K562 (cell line): ENCODE data around the gene ACSS1.

Experiments
- ATF1 ChIP-seq, 2 experiments: fragments of 450-650 bp in 1 of 2; IDR thresholded peaks; 2 replicates each; pipeline ENCODE4 v1.6.1; 2016; ENCODE audit warnings: missing compliant biosample characterization in 1 of 2, missing genetic modification characterization in 1 of 2
- POLR2AphosphoS5 ChIP-seq: IDR thresholded peaks from 2 replicates; pipeline ENCODE4 v1.6.1; 2011; ENCODE audit warnings: mild to moderate bottlenecking, low read depth, low read length, moderate library complexity; ENCODE audit not compliant: control insufficient read depth, insufficient read depth
- RAD21 ChIP-seq, 2 experiments: fragments of 250-450 bp in 1 of 2; fragments of 450-650 bp in 1 of 2; sonication (Bioruptor Pico) in 1 of 2; formaldehyde crosslinking in 1 of 2; IDR thresholded peaks in 1 of 2; conservative IDR thresholded peaks in 1 of 2; 2 replicates each; pipeline versions ENCODE4 v1.4.0 to v1.8.0; 2020 to 2022; ENCODE audit warnings: mild to moderate bottlenecking in 2 of 2, moderate library complexity in 1 of 2
- ZNF274 ChIP-seq: IDR thresholded peaks from 2 replicates; pipeline ENCODE4 v1.6.1; 2011; ENCODE audit warnings: low read depth, mild to moderate bottlenecking, low read length, moderate library complexity, borderline replicate concordance
- ZNF316 ChIP-seq: fragments of 450-650 bp; IDR thresholded peaks from 2 replicates; pipeline ENCODE4 v1.6.1; 2016
- ZNF668 ChIP-seq: fragments of 250-450 bp; sonication (Bioruptor Pico); IDR thresholded peaks from 2 replicates; pipeline ENCODE4 v1.8.0; 2022; ENCODE audit warnings: mild to moderate bottlenecking, inconsistent platforms
- ZZZ3 ChIP-seq: fragments of 450-650 bp; IDR thresholded peaks from 2 replicates; pipeline ENCODE4 v1.6.1; 2016; ENCODE audit warnings: antibody characterized with exemption, mild to moderate bottlenecking, moderate library complexity
- TF ChIP-seq, protein P1 (sequence below): sonication (generic); formaldehyde crosslinking; IDR thresholded peaks from 2 replicates; pipeline ENCODE4 v1.8.0; 2022; ENCODE audit warnings: mild to moderate bottlenecking, missing genetic modification reagents
- TF ChIP-seq, protein P2 (sequence below): sonication (generic); formaldehyde crosslinking; IDR thresholded peaks from 2 replicates; pipeline ENCODE4 v1.8.0; 2022; ENCODE audit warnings: missing genetic modification reagents, mild to moderate bottlenecking, borderline replicate concordance
- TF ChIP-seq, protein P3 (sequence below), 2 experiments: fragments of 250-450 bp in 1 of 2; fragments of 450-650 bp in 1 of 2; sonication (Bioruptor Pico) in 1 of 2; IDR thresholded peaks; 2 replicates each; pipeline versions ENCODE4 v1.6.1 to v1.8.0; 2016 to 2021; ENCODE audit warnings: mild to moderate bottlenecking in 2 of 2, moderate library complexity in 2 of 2, missing compliant biosample characterization in 1 of 2, missing genetic modification characterization in 1 of 2

DNA sequence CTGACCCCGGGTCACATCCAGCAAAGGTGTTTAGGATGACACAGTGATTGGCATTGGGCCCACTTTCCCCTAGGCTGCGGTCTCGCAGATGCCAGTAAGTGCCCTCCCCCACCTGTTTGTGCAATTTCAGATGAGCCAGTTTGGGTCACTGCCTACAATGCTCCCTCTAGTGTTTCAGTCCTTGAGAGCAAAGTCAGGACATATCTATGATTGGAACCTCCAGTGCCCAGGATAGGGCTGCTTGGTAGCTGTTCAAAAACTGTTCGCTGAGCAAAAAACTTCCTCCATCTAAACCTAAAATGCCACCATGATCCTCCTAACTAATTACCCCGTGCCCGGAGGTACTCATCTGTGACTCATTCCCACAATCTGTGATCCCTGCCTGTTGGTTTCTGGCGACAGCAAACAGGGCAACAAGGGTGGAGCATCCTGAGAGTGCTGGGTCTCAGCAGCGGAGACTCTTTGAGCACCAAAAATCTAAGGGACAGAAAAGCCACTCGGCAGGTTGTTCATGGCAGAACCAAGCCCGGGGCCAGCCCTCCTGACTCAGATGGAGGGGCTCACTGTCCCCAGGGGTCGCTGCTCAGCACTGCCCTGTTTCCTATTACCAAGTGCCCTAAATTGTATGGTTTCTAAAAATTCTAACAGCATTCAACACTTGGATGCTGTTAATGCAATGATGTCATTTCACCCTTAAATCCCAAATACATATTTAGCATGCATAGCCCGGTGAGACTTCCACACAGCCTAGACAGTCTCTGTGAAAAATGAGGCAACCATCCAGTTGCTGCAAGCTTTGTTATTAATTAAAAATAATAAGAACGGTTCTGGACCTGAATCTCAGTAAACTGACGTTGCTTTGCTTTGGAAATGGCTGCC lies 19.0 kb upstream of the ACSS1 start:
- TF ChIP-seq ATF1 (CRISPR knock-in tag; IDR thresholded peaks at IDR 0.05) (no peak), ATF1 (tag; IDR thresholded peaks at IDR 0.05) (no peak), ZZZ3 (no peak), ZNF316 (no peak), ZNF274 (no peak), ZNF668 (CRISPR knock-in tag) (no peak), RAD21 (CRISPR knock-in tag; conservative IDR thresholded peaks at IDR 0.05 in 1 of 2, IDR thresholded peaks at IDR 0.05 in 1 of 2) (no peak), POLR2AphosphoS5 (no peak)
- TF ChIP-seq, protein P1, sequence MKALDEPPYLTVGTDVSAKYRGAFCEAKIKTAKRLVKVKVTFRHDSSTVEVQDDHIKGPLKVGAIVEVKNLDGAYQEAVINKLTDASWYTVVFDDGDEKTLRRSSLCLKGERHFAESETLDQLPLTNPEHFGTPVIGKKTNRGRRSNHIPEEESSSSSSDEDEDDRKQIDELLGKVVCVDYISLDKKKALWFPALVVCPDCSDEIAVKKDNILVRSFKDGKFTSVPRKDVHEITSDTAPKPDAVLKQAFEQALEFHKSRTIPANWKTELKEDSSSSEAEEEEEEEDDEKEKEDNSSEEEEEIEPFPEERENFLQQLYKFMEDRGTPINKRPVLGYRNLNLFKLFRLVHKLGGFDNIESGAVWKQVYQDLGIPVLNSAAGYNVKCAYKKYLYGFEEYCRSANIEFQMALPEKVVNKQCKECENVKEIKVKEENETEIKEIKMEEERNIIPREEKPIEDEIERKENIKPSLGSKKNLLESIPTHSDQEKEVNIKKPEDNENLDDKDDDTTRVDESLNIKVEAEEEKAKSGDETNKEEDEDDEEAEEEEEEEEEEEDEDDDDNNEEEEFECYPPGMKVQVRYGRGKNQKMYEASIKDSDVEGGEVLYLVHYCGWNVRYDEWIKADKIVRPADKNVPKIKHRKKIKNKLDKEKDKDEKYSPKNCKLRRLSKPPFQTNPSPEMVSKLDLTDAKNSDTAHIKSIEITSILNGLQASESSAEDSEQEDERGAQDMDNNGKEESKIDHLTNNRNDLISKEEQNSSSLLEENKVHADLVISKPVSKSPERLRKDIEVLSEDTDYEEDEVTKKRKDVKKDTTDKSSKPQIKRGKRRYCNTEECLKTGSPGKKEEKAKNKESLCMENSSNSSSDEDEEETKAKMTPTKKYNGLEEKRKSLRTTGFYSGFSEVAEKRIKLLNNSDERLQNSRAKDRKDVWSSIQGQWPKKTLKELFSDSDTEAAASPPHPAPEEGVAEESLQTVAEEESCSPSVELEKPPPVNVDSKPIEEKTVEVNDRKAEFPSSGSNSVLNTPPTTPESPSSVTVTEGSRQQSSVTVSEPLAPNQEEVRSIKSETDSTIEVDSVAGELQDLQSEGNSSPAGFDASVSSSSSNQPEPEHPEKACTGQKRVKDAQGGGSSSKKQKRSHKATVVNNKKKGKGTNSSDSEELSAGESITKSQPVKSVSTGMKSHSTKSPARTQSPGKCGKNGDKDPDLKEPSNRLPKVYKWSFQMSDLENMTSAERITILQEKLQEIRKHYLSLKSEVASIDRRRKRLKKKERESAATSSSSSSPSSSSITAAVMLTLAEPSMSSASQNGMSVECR (CRISPR knock-in tag): no peak
- TF ChIP-seq, protein P2, sequence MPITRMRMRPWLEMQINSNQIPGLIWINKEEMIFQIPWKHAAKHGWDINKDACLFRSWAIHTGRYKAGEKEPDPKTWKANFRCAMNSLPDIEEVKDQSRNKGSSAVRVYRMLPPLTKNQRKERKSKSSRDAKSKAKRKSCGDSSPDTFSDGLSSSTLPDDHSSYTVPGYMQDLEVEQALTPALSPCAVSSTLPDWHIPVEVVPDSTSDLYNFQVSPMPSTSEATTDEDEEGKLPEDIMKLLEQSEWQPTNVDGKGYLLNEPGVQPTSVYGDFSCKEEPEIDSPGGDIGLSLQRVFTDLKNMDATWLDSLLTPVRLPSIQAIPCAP (CRISPR knock-in tag): no peak
- TF ChIP-seq, protein P3, sequence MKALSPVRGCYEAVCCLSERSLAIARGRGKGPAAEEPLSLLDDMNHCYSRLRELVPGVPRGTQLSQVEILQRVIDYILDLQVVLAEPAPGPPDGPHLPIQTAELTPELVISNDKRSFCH (CRISPR knock-in tag; IDR thresholded peaks at IDR 0.05): no peak
- TF ChIP-seq, protein P3 (tag; IDR thresholded peaks at IDR 0.05): no peak
